HCEC 1CT (cell line): Measurements from ENCODE around the gene ORM1.
A peak's percentile ranks its signal among the peaks of the same experiment; 100 is the strongest.

Source experiments
- DNase-seq: peaks from one replicate; pipeline ENCODE4 v3.0.0-alpha.2; 2017

The ORM1 gene

DNA sequence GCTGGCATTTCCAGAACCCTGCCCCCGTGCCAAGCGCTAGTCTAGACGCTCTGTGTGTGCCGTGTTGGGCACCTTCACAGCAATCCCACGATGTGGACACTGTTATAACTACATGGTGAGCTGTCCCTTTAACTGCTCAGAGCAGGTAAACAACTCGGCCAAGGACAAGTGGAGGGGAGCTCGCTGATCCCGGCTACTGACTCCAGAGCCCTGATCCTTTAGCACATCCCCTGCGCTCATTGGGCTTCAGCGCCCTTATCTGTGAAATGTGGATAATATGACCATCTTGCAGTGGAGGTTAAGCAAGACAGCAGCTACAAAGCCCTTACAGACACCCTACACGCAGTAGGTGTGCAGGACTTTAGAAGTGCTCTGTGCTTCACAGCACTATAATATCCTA, 23.2 kb downstream of the ORM1 start:
- DNase-seq = no peak

DNA sequence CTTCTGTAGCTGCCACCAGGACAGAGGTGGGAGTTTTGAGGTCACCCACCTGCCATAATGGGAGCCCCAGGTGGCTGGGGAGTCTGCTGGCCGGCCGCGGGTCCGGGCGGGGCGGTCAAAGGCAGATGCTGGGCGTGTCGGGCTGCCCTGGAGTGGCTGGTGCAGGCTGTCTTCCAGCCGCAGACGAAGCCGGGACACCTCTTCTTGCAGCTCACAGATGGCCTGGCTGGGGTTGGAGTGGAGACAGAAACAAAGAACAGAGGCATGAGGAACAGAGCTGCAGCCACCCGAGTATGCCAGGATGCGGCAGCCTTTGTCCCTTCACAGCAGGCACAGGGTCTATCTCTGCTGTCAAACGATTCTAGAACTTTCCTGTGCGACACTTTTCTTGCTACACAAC, 24.8 kb downstream of the ORM1 start:
- DNase-seq = no peak

DNA sequence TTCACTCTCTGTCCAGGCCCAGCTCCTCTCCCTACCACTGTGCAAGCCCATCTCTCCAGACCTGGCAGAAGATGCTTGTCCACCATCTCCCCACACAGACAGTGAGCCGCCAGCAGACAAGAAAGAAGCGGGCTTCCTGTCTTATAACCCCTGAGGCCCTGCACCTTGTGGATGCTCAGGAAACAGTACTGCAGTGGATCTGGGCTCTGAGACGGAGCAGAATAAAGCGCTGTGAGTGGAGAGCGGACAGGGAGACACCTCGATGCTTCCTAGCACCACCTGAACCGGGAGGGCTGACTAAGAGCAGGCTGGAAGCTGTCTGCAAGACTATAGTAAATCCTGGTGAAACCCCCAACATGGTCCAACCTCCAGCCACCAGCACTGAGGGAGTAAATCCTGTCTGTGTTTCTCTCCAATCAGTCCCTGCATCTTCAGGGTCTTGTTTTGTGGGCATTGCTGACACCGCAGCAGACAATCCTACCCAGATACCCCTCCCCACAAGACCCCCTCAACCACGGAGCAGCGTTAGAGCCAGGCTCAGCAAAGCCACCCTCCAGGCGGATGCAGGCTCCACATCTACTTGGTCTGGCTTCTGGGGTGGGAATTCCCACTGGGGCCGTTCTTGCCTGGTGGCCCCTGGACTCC, 25.5 kb downstream of the ORM1 start:
- DNase-seq = no peak

DNA sequence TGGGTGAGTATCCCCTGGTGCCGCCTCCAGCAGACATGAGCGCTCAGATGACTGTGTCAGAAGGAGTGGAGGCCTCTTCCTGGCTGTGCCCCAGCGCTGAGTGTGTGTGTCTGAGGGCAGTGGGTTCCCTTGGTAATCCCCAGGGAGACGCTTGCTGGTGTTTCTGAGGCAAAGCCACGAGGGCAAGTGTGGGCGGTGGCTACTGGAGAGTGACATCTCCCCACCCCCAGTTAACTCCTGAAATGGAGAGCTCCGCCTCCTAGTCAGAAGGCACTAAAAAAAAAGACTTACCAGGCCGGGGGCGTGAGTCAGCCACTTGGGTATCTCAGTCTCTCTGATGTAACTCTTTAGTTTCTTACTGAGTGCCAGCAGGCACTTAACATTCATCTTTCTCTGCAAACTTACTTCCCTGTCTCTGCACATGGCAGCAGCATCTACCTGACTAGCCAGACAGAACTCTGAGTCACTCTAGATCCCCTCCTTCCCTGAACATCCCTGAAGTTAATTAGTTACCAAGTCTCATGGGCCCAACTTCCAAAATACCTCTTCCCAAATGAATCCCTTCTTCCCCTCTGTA, 26.1 kb downstream of the ORM1 start:
- DNase-seq = peak; percentile 95

DNA sequence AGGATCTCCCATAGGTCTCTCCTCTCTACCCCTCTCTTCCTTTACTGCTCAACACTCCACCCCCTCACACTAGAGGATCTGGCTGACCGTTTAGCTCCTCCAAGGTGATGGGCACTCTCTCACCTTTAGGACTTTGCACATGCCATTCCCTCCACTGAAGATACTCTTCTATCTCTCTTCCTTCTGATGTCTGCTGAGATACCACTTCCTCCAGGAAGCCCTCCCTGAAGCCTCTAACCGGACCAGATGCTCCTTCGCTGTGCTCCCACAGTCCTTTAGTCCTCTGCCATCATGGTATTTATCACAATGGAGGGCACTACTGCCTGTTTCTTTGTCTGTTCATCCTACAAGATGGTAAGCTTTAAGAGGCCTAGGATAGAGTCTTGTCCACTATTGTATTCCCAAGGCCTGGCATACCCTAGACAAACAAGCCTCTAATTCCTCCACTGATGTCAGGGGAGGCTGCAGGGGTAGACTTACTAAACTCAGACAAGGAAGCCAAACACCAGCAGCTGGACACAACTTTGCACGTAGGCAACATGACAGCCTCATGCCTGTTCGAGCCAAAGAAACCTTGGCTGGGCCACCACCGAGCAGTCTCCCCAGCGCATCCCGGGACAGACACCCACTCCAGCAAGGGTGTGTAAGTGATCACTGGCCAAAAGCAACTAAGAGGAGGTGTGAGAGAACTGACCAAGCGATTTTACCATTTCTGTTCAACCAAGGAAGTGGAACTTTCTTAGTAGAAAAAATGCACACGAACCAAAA, 27.0 kb downstream of the ORM1 start:
- DNase-seq = no peak

DNA sequence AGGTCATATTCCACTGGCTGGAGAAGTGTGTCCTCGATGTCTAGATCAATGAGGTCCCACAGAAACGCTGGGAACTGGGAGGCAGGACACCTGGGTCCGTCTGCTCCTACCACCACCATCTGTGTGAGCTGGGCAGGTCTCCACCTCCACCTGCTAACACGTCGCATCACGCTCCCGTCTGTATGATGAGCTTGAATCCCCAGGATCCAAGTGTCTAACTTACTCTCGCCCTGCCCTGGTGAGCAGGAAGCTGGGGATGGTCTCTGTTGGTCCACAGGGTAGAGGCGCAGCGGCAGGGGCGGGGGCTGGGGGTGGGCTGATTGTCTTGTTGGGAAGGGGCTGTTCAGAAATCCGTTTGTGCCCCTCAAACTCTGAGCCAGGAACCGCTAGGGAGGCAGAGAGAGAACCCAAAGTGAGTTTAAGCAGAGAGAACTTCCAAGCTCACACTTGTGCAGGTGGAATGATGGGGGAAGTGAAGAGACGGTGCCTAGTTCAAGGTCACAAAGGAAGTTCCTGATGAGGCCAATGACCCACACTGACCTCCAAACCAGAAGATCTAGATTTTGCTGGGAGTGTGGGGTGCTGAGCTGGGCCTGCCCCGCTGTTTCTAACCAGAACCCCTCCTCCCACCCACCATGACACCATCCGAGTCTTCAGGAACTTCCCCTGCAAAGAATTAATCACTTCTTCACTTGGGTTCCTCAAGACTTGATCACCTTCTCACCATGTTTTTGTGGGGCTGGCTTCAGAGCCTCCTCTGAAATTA, 27.9 kb downstream of the ORM1 start:
- no peak for DNase-seq

DNA sequence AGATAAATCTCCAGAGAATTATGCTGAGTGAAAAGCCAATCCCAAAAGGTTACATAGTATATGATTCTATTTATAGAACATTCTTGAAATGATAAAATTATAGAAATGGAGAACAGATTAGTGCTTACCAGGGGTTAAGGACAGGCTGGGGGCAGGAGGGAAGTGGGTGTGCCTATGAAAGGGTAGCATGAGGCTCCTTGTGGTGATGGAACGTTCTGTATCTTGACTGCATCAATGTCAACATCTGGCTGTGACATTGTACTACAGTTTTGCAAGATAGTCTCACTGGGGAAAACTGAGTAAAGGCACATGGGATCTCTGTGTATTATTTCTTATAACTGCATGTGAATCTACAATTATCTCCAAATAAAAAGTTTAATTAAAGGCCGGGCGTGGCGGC, 29.0 kb downstream of the ORM1 start:
- no peak for DNase-seq

DNA sequence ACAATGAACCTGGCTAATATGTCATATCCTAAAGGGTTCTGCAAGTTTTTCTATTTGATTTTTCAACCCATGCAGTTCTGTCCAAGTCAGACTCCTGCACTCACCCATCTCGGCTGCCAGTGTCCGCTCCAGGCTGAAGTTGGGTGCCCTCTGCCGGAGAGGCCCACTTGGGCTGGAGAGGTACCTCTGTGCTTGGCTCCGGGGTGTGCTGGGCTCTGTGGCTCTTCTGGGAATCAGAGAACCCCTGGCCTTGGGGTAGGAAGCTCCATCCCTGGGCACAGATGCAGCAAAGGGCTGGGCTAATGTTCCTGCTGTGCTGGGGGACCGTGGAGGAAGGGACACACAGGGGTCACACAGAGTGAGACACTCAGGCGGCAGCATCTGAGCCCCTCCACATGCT, 32.9 kb downstream of the ORM1 start:
- DNase-seq = no peak

DNA sequence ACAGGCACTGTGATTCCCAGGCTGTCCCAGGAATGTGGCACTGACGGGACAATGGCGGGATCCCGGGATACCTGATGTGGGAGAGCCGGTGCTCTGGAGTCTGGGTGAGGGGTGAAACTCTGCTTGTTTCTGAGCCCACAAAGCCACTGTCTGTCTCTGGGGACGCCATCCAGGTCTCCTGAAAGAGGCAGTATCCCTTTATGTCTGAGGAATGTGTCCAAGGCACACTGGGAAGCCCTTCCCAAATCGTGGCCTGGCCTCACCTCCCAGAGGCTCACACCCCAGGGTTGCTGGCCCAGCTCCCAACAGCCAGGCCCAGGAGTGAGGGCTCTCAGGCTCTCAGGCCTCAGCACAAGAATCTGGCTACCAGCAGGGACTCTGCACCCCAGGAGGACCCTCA, 33.9 kb downstream of the ORM1 start:
- no peak for DNase-seq

DNA sequence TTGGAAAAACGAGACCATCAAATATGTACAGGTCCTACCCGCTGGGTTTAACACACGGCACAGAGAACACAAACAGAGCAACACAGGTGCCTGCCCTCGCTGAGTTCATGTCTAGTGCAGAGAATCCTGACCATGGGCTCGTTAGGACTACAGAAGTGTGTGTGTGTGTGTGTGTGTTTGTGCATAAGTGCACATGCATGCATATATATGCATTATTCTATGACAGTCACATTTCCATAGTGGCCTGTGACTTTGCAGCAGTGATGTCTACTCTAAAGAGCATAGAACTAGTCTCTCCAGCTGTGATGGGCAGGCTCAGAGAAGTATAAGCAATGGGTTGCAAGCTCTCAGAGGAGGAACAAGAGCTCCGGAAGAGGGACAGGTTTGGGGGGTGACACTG, 34.5 kb downstream of the ORM1 start:
- DNase-seq = no peak

DNA sequence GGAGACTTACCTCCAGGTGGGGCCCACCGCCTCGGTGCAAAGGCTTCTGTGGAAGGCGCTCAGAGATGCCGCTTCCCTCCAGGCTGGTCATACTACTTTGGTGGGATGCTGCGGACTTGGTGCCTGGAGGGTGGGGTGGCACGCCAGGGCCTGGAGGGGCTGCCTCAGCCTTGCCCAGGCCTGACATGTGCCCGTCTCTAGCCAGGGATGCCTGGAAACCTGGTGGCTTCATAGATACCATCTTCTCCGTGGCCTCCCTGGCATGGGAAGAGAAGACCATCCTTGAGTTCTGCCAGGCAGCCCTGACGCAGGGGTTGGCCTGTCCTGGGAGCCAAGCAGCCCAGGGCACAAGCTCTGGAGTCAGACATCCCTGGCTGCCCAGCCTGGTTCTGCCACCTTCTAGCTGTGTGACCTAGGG, 35.0 kb downstream of the ORM1 start:
- DNase-seq = no peak

DNA sequence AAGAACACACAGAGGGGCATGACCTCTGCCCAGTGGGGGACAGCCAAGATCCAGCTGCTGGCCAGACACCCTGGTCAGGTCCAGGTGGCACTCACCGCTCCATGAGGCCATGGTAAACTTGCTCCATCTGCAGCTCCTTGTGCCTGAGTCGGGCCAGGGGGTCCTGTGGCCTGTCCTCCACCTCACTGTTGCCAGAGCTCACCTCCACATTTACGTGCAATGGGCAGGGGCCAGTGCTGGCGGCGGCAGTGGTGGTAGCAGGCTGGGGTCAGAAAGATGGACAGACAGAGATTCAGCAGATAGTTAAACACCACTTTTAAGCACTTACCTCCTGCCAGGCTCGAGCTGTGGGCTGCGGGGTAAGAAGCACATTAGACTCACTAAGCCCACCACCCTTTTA, 36.9 kb downstream of the ORM1 start:
- no peak for DNase-seq

DNA sequence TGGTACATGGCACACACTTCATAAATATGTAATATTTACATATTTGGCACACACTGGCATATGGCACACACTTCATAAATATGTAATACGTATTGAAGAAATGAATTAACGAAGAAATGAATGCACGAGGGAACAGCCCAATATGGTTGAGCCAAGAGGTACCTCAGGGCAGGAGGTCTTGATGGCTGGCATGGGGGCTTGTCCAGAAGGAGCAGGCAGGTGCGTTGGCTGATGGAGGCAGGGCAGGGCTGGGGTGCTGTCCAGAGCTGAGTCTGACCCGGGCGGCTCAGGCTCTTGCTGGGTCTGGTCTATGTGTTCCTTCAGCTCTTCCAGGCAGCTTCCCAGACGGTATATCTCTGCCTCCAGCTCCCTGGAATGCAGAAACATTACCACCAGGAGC, 38.6 kb downstream of the ORM1 start:
- no peak for DNase-seq

DNA sequence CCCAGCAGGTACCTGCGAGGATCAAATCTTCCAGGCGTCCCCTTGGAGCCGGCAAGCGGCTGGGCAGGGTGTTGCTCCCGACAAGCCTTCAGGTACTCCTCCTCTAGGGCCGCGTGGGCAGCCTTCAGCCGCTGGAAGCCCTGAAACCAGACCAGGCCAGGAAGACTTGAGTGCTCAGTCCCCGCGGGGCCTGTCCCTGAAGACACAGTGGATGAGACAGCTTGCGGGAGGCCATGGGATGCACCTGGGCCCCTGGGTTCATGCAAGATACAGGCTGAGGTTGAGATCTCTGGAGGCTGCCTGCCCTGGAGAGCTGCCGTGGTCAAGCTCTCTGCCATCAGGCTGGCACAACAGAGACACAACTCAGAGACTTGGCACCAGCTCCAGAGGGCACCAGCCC, 39.5 kb downstream of the ORM1 start:
- DNase-seq = no peak

DNA sequence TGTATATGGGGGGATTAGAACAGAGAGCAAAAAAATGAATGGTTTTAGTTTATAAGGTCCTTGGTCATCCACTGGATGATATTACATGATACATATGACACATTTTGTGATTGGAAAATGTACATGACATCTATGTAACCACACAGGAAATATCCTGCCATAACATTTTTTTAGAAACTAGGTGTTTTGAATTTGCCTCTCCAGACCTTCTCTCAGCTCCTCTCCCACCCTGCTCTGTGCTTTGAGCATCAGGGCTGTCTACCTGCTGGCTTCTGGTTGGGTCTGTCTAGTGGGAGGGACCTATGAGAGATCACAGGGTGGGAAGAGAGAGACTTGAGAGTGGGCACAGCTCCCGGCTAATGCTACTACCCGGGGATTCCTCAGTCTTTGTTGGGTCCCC, 40.5 kb downstream of the ORM1 start:
- no peak for DNase-seq

DNA sequence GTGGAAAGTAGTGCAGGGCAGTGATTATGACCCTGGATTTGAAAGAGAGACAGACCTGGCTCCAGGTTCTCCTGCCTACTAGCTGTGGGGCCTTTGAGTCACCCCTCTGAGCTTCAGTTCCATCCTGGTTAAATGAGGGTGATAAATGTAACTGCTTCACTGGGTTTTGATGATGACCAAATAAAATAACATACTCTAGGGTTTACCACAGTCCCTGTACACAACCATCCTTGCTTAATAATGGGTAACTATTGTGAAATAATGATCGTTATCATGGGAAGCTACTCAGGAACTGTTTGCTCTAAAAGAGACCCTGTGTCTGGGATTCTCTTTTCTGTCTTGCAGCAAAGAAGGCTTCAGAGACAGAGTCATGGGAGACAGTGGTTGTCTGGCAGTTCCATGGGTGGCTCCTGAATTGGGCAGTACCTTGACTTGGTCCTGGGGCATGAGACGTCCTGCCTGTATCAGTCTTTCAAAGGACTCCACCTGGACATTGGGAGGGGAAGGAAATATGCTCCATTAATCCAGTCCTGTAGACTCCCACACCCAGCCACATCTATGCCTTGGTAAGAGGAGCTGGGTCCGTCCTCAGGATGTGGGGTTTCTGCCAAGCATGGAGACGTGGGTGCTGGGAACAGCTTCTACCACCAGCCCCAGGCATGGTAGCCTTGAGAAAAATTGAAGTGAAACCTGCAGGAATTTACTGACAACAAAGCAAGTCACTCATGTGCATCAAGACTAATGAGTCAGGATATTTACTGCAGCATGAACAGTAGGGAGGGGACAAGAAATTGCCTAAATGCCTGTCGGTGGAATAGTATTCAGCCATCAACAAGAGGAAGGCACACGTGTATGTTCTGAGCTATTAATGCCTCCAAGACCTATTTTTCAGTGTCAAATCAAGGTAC, 41.5 kb downstream of the ORM1 start:
- peak; percentile 88 for DNase-seq

DNA sequence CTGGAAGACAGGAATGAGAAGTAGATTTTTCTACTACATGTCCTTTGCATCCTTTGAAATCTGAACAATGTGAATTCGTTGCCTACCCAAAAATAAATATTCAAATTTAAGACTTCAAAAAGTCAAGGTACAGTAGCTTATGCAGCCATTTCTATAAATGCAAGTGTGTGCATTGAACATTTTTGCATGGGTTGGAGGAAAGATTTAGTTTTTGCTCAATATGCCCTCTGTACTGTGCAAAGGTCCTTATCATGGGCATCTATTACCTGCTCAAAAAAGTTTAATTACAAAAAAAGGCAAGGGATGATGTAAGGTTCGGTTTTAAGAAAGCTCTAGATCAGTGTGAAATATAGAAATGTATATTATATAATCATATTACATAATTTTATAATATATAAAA, 42.3 kb downstream of the ORM1 start:
- no peak for DNase-seq

DNA sequence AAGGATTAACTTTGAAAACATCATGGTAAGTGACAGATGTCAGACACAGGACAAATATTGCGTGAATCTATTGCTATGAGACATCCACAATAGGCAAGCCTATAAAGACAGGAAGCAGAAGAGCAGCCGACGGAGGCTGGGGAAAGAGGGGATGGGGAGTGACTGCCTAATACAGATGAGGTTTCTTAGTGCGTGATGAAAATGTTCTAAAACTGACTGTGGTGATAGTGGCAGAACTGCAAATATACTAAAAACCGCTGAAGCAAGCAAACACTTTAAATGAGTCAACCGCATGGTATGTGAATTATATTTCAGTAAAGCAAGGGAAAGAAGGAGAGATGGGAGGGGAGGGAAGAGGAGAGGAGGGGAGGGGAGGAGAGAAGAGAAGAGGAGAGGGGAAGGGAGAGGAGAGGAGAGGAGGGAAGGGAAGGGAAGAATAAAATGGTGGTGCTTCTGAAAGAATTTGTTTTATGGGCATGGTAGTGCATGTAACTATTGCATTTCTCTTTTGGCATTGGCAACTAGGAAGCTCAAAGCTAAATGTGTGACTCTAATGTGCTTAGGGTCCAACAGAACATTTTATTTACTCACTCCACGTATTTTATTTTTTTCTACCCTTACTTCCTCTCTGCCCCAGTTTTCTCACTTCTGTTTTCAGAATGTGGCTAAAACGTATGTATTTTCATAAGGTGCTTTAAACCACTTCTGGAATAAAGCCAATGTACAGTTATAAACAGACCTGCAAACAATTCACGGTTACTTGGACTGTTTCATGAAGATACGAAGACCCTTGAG, 43.6 kb downstream of the ORM1 start:
- peak; percentile 87 for DNase-seq

DNA sequence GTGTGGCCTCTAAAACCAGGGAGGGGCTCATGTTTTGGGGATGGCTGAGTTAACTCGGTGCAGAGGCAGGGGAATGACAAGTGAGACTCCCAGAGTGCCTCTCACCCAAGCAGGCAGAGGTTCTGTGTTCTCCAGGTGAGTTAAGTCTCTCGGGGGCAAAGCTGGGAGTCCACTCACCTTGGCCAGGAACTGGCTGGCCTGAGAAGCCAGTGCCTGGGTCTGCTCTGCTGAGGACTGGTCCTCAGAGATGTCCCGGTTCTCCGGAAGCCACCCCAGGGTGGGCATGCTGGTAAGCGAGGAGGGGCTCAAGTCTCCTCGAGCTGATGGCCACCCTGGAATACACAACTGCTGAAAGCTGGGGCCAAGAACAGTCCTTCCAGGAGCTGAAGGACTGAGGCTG, 44.5 kb downstream of the ORM1 start:
- no peak for DNase-seq

DNA sequence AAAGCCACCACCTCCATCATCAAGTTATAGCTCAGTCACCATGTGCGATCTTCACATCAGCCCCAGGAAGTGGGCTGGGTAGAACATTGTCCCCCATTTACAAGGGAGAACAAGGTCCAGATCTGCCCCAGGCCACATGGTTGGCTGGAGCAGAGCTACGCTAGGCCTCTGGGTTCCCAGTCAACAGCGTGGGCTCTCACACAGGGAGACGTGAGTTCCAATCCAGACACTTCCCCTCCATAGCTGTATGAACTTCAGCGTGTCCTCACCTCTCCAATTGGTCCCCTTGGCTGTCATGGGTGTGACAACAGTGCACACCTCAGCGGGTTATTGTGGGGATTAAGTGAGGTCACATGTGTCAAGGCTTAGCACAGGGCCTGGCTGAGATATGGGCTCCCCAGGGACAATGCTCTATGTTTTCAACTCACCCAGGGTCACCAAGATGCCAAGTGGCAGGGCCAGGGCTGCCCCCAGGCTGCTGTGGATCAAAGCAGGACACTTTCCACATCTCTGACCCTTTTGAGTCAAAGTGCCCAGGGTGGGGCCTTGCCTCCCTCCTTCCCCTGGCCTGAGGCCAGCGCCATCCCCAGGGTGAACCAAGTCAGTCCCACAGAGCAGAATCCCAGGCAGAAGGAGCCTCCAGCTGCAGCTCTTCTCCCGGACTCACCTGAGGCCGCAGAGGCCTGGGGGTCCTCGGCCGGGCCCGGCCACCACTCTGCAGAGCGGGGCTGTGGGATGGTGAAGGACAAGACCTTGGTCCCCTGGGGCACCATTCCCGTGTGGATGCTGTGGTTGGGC, 45.1 kb downstream of the ORM1 start:
- no peak for DNase-seq
